ENCODE measurements around the gene PCDHGA12. TPM values are rescaled to one million over a fixed set of nuclear protein-coding genes. Genes with fewer than 3 reads are reported as not detected.

PCDHGA12 gene
- total RNA-seq, 1 experiment from 2014 or later, result 0.11 TPM

DNA sequence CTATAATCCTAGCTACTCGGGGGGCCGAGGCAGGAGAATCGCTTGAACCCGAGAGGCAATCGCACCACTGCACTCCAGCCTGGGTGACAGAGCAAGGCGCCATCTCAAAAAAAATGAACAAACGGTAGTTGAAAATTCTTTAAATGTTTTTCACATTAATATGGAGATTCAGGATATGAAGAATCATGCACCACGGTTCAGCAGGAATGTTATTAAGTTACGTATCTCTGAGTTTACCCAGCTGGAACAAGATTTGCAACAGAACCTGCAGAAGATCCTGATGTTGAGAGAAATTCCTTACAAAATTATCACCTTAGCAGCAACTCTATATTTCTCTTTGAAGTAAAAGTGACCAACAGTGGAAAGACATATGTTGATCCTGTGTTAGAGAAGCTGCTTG is 10.0 kb downstream of the PCDHGA12 start:
- no peak for TF ChIP-seq EZH2phosphoT487 (IDR thresholded peaks at IDR 0.05; ENCODE audit: borderline replicate concordance, low read length)
- no peak for TF ChIP-seq EZH2 (IDR thresholded peaks at IDR 0.05; ENCODE audit: low read length, unreplicated experiment)
- TF ChIP-seq, protein P1, sequence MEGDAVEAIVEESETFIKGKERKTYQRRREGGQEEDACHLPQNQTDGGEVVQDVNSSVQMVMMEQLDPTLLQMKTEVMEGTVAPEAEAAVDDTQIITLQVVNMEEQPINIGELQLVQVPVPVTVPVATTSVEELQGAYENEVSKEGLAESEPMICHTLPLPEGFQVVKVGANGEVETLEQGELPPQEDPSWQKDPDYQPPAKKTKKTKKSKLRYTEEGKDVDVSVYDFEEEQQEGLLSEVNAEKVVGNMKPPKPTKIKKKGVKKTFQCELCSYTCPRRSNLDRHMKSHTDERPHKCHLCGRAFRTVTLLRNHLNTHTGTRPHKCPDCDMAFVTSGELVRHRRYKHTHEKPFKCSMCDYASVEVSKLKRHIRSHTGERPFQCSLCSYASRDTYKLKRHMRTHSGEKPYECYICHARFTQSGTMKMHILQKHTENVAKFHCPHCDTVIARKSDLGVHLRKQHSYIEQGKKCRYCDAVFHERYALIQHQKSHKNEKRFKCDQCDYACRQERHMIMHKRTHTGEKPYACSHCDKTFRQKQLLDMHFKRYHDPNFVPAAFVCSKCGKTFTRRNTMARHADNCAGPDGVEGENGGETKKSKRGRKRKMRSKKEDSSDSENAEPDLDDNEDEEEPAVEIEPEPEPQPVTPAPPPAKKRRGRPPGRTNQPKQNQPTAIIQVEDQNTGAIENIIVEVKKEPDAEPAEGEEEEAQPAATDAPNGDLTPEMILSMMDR (conservative IDR thresholded peaks at IDR 0.05; ENCODE audit: low read depth, low read length), result no peak
- H3K79me2 ChIP-seq (ENCODE audit: low read length), result no peaks in the 10 kb centered on the region
- intact Hi-C loops (cut with micrococcal nuclease), result no loop called here
- DNase-seq, result no peak
- BruUV-seq (replicated peaks), result no TSS peak
- ChIA-PET CTCF (no interaction called here), POLR2A (ENCODE audit: unreplicated experiment) (no interaction called here)
- H3K9ac ChIP-seq (ENCODE audit: low read length), result no peak overlapping the region
- no peak overlapping the region for H2AFZ ChIP-seq (ENCODE audit: low read length)
- H3K4me1 ChIP-seq (ENCODE audit: insufficient read depth, low read length), result no peaks in the 10 kb centered on the region
- no peaks in the 10 kb centered on the region for H4K20me1 ChIP-seq (ENCODE audit: low read length)
- no peak overlapping the region for H3K27ac ChIP-seq (ENCODE audit: low read length)
- H3K9me3 ChIP-seq (ENCODE audit: low read length), result 0 out of 2 replicates have a peak, but pooled peaks cover 4% of the 10 kb centered on the region
- no peak for ATAC-seq
- no peak overlapping the region for H3K4me2 ChIP-seq (ENCODE audit: low read length)
- no peaks in the 10 kb centered on the region for H3F3A ChIP-seq (ENCODE audit: low read length, unreplicated experiment)
- no peak overlapping the region for H3K4me3 ChIP-seq (ENCODE audit: low read length)
- H3K9me2 ChIP-seq (replicated peaks; ENCODE audit: low read length), result no peaks in the 10 kb centered on the region
- H3K27me3 ChIP-seq (ENCODE audit: low read length), result no peaks in the 10 kb centered on the region
- H3K36me3 ChIP-seq (ENCODE audit: low read depth, low read length), result no peaks in the 10 kb centered on the region; the same call in 1 of the 2 replicates

DNA sequence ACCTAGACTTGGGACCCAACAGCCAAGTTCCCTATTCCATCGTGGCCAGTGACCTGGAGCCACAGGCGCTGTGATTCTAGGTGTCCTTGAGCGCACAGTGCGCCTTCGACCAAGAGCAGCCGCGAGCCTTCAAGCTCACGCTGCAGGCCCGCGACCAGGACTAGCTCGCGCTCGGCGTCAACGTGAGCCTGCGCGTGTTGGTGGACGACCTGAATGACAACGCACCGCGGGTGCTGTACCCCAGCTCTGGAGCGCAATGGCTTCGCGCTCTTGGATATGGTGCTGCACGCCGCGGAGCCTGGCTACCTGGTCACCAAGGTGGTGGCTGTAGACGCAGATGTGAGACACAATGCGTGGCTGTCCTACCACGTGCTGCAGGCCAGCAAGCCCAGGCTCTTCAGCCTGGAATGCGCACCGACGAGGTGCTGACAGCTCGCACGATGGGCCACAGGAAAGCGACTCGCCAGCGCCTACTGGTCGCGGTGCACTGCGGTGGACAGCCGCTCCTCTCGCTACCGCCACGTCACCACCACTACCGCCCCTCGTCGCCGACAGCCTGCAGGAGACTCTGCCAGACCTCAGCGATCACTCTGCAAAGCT is 11.4 kb downstream of the PCDHGA12 start:
- H3K9ac ChIP-seq (ENCODE audit: low read length), result no peak overlapping the region
- H3K9me2 ChIP-seq (replicated peaks; ENCODE audit: low read length), result no peaks in the 10 kb centered on the region
- H3F3A ChIP-seq (ENCODE audit: low read length, unreplicated experiment), result no peaks in the 10 kb centered on the region
- H2AFZ ChIP-seq (ENCODE audit: low read length), result no peak overlapping the region
- ChIA-PET CTCF (no interaction called here), POLR2A (ENCODE audit: unreplicated experiment) (no interaction called here)
- no peaks in the 10 kb centered on the region for H4K20me1 ChIP-seq (ENCODE audit: low read length)
- no peak for ATAC-seq
- no peaks in the 10 kb centered on the region for H3K27me3 ChIP-seq (ENCODE audit: low read length)
- H3K4me2 ChIP-seq (ENCODE audit: low read length), result no peak overlapping the region
- BruUV-seq (replicated peaks), result no TSS peak
- no peaks in the 10 kb centered on the region for H3K79me2 ChIP-seq (ENCODE audit: low read length)
- no peaks in the 10 kb centered on the region; the same call in 1 of the 2 replicates for H3K36me3 ChIP-seq (ENCODE audit: low read depth, low read length)
- H3K4me3 ChIP-seq (ENCODE audit: low read length), result no peak overlapping the region
- no peak for DNase-seq
- intact Hi-C loops (cut with micrococcal nuclease), result no loop called here
- no peak for TF ChIP-seq EZH2phosphoT487 (IDR thresholded peaks at IDR 0.05; ENCODE audit: borderline replicate concordance, low read length)
- TF ChIP-seq, protein P1 (conservative IDR thresholded peaks at IDR 0.05; ENCODE audit: low read depth, low read length), result no peak
- TF ChIP-seq EZH2 (IDR thresholded peaks at IDR 0.05; ENCODE audit: low read length, unreplicated experiment), result no peak
- H3K9me3 ChIP-seq (ENCODE audit: low read length), result 0 out of 2 replicates have a peak, but pooled peaks cover 4% of the 10 kb centered on the region
- no peaks in the 10 kb centered on the region for H3K4me1 ChIP-seq (ENCODE audit: insufficient read depth, low read length)
- no peak overlapping the region for H3K27ac ChIP-seq (ENCODE audit: low read length)

DNA sequence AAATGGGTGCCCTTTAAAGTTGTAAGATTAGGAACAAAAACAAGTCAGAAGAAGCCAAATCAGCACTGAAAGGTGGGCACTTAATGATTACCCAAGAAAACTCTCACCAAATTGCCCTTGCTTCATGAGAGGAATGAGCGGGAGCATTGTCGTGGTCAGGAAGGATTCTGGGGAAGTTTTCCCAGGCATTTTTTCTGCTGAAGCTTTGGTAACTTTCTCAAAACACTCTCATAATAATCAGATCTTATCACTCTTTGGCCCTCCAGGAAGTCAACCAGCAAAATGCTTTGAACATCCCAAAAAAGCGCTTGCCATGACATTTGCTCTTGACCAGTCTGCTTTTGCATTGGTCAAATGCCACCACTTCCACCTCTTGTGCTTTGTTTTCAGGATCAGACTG is 35.0 kb downstream of the PCDHGA12 start:
- Histone ChIP-seq H3K4me2 (ENCODE audit: low read length) (no peak overlapping the region), H4K20me1 (ENCODE audit: low read length) (no peaks in the 10 kb centered on the region), H3K9me2 (replicated peaks; ENCODE audit: low read length) (no peaks in the 10 kb centered on the region), H3K27me3 (ENCODE audit: low read length) (no peaks in the 10 kb centered on the region), H3K4me3 (ENCODE audit: low read length) (no peak overlapping the region), H3K4me1 (ENCODE audit: insufficient read depth, low read length) (no peaks in the 10 kb centered on the region), H3K9ac (ENCODE audit: low read length) (no peak overlapping the region), H3K79me2 (ENCODE audit: low read length) (no peaks in the 10 kb centered on the region), H3K27ac (ENCODE audit: low read length) (no peak overlapping the region), H3K9me3 (ENCODE audit: low read length) (no peaks in the 10 kb centered on the region), H3K36me3 (ENCODE audit: low read depth, low read length) (no peaks in the 10 kb centered on the region), H3F3A (ENCODE audit: low read length, unreplicated experiment) (no peaks in the 10 kb centered on the region), H2AFZ (ENCODE audit: low read length) (no peak overlapping the region)
- no TSS peak for BruUV-seq (replicated peaks)
- ChIA-PET CTCF (no interaction called here), POLR2A (ENCODE audit: unreplicated experiment) (no interaction called here)
- intact Hi-C loops (cut with micrococcal nuclease), result no loop called here
- DNase-seq, result no peak
- TF ChIP-seq EZH2phosphoT487 (IDR thresholded peaks at IDR 0.05; ENCODE audit: borderline replicate concordance, low read length), result no peak
- TF ChIP-seq, protein P1 (conservative IDR thresholded peaks at IDR 0.05; ENCODE audit: low read depth, low read length), result no peak
- TF ChIP-seq EZH2 (IDR thresholded peaks at IDR 0.05; ENCODE audit: low read length, unreplicated experiment), result no peak
- no peak for ATAC-seq

Measured in PC-3 (cell line).